GM12878 (cell line): ENCODE data around the gene KHDC1L. TPM values are rescaled to one million over a fixed set of nuclear protein-coding genes. Genes with fewer than 3 reads are reported as not detected.

Experiments
- BACH1 ChIP-seq: fragments of 450-650 bp; IDR thresholded peaks from 2 replicates; pipeline ENCODE4 v1.6.1; 2017; ENCODE audit warnings: mild to moderate bottlenecking, borderline replicate concordance
- DPF2 ChIP-seq: fragments of 450-650 bp; IDR thresholded peaks from 2 replicates; pipeline ENCODE4 v1.6.1; 2017; ENCODE audit warnings: mild to moderate bottlenecking
- ETV6 ChIP-seq, 2 experiments: fragments of 450-650 bp in 1 of 2; IDR thresholded peaks in 1 of 2; conservative IDR thresholded peaks in 1 of 2; 2 replicates each; pipeline ENCODE4 v1.6.1; 2014; ENCODE audit warnings: antibody characterized with exemption in 1 of 2, borderline replicate concordance in 1 of 2, low read depth in 1 of 2, mild to moderate bottlenecking in 1 of 2, moderate library complexity in 1 of 2
- FOS ChIP-seq: IDR thresholded peaks from 3 replicates; pipeline ENCODE4 v1.6.1; 2011; ENCODE audit warnings: borderline replicate concordance; ENCODE audit not compliant: insufficient read length; ENCODE audit errors: extremely low read depth
- GABPA ChIP-seq: IDR thresholded peaks from 2 replicates; pipeline ENCODE4 v1.6.1; 2014; ENCODE audit warnings: antibody characterized with exemption, low read depth, mild to moderate bottlenecking, inconsistent platforms
- IKZF1 ChIP-seq: fragments of 450-650 bp; conservative IDR thresholded peaks from 2 replicates; pipeline ENCODE4 v1.6.1; 2017; ENCODE audit warnings: antibody characterized with exemption, mild to moderate bottlenecking
- IRF3 ChIP-seq: fragments of 450-650 bp; IDR thresholded peaks from 2 replicates; pipeline ENCODE4 v1.6.1; 2014; ENCODE audit warnings: mild to moderate bottlenecking
- JUND ChIP-seq: IDR thresholded peaks from 2 replicates; pipeline ENCODE4 v1.6.1; 2012; ENCODE audit warnings: low read depth, mild to moderate bottlenecking, low read length, improper control_type of control experiment, moderate library complexity
- KLF5 ChIP-seq: fragments of 450-650 bp; IDR thresholded peaks from 2 replicates; pipeline ENCODE4 v1.6.1; 2014; ENCODE audit warnings: mild to moderate bottlenecking; ENCODE audit not compliant: partially characterized antibody
- NR2F1 ChIP-seq: fragments of 450-650 bp; conservative IDR thresholded peaks from 2 replicates; pipeline ENCODE4 v1.6.1; 2017; ENCODE audit warnings: mild to moderate bottlenecking
- RFX5 ChIP-seq: IDR thresholded peaks from 2 replicates; pipeline ENCODE4 v1.6.1; 2011; ENCODE audit warnings: low read depth, low read length, improper control_type of control experiment
- SIX5 ChIP-seq: IDR thresholded peaks from 2 replicates; pipeline ENCODE4 v1.6.1; 2011; ENCODE audit warnings: mild to moderate bottlenecking, low read depth, low read length, moderate library complexity; ENCODE audit not compliant: severe bottlenecking
- SMAD5 ChIP-seq: IDR thresholded peaks from 2 replicates; pipeline ENCODE4 v1.6.1; 2016; ENCODE audit warnings: antibody characterized with exemption, low read depth
- SPI1 ChIP-seq: IDR thresholded peaks from 2 replicates; pipeline ENCODE4 v1.6.1; 2011; ENCODE audit warnings: low read depth, mild to moderate bottlenecking, low read length, moderate library complexity, borderline replicate concordance; ENCODE audit not compliant: insufficient read depth
- SREBF2 ChIP-seq: IDR thresholded peaks from 2 replicates; pipeline ENCODE4 v1.6.1; 2012; ENCODE audit warnings: mild to moderate bottlenecking, low read length
- TARDBP ChIP-seq: IDR thresholded peaks from 2 replicates; pipeline ENCODE4 v1.6.1; 2016; ENCODE audit warnings: borderline replicate concordance
- TBL1XR1 ChIP-seq: IDR thresholded peaks from 2 replicates; pipeline ENCODE4 v1.6.1; 2012; ENCODE audit warnings: low read depth, low read length, improper control_type of control experiment
- WRNIP1 ChIP-seq: IDR thresholded peaks from 2 replicates; pipeline ENCODE4 v1.6.1; 2011; ENCODE audit warnings: low read depth, low read length, improper control_type of control experiment, borderline replicate concordance
- ZSCAN29 ChIP-seq: fragments of 450-650 bp; IDR thresholded peaks from 2 replicates; pipeline ENCODE4 v1.6.1; 2017; ENCODE audit warnings: mild to moderate bottlenecking, moderate library complexity
- polyA plus RNA-seq, 11 experiments: library from polyadenylated mRNA; depleted of rRNA in 4 of 11; unstranded in 6 of 11; stranded (reverse) in 5 of 11; fragments of >200 nt; fragmentation: Nextera tagmentation in 4 of 11; fragmentation: Illumina TruSeq in 1 of 11; extraction: Ambion mirVana in 4 of 11; extraction: Trizol in 1 of 11; gene quantifications; 1 replicate in 1 of 11; 2 replicates in 10 of 11; pipeline versions ENCODE4 v1.2.1 to v1.2.3, GENCODE V29; 2011 to 2016; ENCODE audit warnings: inconsistent platforms in 2 of 11, missing spikeins in 2 of 11, low read depth in 1 of 11
- total RNA-seq, 4 experiments: library from RNA; depleted of rRNA in 3 of 4; stranded (reverse); fragments of >200 nt in 3 of 4; fragmentation: Illumina TruSeq in 1 of 4; extraction: Trizol in 1 of 4; gene quantifications; 2 replicates each; pipeline versions ENCODE4 v1.2.1 to v1.2.3, GENCODE V29; 2013 to 2021
- TF ChIP-seq, protein P1 (sequence below): fragments of 150-350 bp; IDR thresholded peaks from 2 replicates; pipeline ENCODE4 v1.6.1; 2016; ENCODE audit warnings: low read depth, low read length
- TF ChIP-seq, protein P2 (sequence below): fragments of 450-650 bp; IDR thresholded peaks from 2 replicates; pipeline ENCODE4 v1.6.1; 2017; ENCODE audit warnings: mild to moderate bottlenecking, moderate library complexity

Gene KHDC1L
- total and polyA plus RNA-seq, 10 of the 15 experiments (the other 5 are each of a cell fraction or from before 2014, with no cell fraction given): 0.12 to 0.37 (median 0.24) TPM; not detected in 4

DNA sequence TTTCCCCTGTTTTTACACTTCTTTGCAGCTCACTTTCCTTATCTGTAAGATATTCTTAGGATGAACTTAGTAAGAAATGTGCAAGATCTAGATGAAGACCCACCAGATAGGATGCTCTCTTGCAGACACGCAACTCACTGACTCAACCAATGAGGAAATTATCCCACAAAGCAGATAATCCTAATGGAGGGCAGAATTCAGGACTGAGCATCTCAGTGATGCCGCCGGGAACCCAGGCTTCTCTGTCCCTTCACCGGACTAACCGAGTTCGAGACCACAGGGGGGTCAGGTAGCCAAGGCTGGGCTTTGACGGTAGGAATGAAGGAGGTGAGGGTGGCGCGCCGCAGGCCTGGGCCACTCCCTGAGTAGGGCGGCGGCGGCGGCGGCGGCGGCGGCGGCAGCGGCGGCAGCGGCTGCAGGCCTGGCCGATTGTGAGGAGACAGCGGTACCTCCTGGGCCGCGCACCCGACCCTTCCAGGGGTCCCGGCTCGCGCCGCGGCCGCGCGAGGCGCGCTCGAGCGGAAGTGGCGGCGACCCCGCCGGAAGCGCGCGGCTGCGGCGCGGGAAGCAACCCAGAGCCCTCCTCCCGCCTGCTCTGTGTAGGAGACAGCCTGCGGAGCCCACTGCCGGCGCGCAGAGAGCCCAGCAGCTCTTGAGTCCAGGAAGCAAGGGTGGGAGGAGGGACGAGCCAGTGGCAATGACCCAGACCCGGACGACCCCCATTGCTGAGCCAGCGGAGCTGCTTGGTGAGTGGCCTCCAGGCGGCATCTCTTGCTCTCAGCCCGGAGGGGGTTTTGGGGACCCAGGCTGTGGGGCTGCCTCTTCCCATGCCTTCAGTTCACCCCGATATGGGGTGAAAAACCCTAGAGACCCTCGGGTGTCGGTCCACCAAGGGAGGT, 37.6 kb upstream of the KHDC1L start, which contains the start of gene KHDC1 (continued):
- TF ChIP-seq, protein P1, sequence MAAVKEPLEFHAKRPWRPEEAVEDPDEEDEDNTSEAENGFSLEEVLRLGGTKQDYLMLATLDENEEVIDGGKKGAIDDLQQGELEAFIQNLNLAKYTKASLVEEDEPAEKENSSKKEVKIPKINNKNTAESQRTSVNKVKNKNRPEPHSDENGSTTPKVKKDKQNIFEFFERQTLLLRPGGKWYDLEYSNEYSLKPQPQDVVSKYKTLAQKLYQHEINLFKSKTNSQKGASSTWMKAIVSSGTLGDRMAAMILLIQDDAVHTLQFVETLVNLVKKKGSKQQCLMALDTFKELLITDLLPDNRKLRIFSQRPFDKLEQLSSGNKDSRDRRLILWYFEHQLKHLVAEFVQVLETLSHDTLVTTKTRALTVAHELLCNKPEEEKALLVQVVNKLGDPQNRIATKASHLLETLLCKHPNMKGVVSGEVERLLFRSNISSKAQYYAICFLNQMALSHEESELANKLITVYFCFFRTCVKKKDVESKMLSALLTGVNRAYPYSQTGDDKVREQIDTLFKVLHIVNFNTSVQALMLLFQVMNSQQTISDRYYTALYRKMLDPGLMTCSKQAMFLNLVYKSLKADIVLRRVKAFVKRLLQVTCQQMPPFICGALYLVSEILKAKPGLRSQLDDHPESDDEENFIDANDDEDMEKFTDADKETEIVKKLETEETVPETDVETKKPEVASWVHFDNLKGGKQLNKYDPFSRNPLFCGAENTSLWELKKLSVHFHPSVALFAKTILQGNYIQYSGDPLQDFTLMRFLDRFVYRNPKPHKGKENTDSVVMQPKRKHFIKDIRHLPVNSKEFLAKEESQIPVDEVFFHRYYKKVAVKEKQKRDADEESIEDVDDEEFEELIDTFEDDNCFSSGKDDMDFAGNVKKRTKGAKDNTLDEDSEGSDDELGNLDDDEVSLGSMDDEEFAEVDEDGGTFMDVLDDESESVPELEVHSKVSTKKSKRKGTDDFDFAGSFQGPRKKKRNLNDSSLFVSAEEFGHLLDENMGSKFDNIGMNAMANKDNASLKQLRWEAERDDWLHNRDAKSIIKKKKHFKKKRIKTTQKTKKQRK: no peak
- TF ChIP-seq WRNIP1: no peak
- TF ChIP-seq SIX5: no peak
- no peak for TF ChIP-seq JUND
- TF ChIP-seq DPF2: 0 out of 2 replicates have a peak, but pooled peaks have one; percentile 33
- TF ChIP-seq, protein P2, sequence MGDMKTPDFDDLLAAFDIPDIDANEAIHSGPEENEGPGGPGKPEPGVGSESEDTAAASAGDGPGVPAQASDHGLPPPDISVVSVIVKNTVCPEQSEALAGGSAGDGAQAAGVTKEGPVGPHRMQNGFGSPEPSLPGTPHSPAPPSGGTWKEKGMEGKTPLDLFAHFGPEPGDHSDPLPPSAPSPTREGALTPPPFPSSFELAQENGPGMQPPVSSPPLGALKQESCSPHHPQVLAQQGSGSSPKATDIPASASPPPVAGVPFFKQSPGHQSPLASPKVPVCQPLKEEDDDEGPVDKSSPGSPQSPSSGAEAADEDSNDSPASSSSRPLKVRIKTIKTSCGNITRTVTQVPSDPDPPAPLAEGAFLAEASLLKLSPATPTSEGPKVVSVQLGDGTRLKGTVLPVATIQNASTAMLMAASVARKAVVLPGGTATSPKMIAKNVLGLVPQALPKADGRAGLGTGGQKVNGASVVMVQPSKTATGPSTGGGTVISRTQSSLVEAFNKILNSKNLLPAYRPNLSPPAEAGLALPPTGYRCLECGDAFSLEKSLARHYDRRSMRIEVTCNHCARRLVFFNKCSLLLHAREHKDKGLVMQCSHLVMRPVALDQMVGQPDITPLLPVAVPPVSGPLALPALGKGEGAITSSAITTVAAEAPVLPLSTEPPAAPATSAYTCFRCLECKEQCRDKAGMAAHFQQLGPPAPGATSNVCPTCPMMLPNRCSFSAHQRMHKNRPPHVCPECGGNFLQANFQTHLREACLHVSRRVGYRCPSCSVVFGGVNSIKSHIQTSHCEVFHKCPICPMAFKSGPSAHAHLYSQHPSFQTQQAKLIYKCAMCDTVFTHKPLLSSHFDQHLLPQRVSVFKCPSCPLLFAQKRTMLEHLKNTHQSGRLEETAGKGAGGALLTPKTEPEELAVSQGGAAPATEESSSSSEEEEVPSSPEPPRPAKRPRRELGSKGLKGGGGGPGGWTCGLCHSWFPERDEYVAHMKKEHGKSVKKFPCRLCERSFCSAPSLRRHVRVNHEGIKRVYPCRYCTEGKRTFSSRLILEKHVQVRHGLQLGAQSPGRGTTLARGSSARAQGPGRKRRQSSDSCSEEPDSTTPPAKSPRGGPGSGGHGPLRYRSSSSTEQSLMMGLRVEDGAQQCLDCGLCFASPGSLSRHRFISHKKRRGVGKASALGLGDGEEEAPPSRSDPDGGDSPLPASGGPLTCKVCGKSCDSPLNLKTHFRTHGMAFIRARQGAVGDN: peak; percentile 86
- no peak for TF ChIP-seq ZSCAN29
- TF ChIP-seq FOS: no peak
- 0 out of 2 replicates have a peak, but pooled peaks have one; percentile 52 for TF ChIP-seq BACH1
- TF ChIP-seq TBL1XR1: no peak
- peak; percentile 76 for TF ChIP-seq GABPA
- peak in 1 of 2 experiments; percentile 40; a peak in 1 of 4 replicates for TF ChIP-seq ETV6 (conservative IDR thresholded peaks at IDR 0.05 in 1 of 2, IDR thresholded peaks at IDR 0.05 in 1 of 2; ENCODE audit: borderline replicate concordance in 1 of 2, low read depth in 1 of 2)
- no peak for TF ChIP-seq KLF5
- no peak for TF ChIP-seq SPI1
- peak; percentile 65; the same call in 1 of the 2 replicates for TF ChIP-seq IKZF1
- TF ChIP-seq SMAD5: 0 out of 2 replicates have a peak, but pooled peaks have one; percentile 26
- peak; percentile 59; the same call in 1 of the 2 replicates for TF ChIP-seq NR2F1
- TF ChIP-seq TARDBP: no peak
- TF ChIP-seq RFX5: no peak
- no peak for TF ChIP-seq IRF3
- no peak for TF ChIP-seq SREBF2
